GM12865 (cell line): Measurements from ENCODE around the gene TPP1.

ENCODE experiments used
- DNase-seq: peaks from one replicate; pipeline ENCODE4 v3.0.0; 2010; ENCODE audit warnings: low read depth
- H3K4me3 ChIP-seq: 2 replicates; pipeline ENCODE4 v1.5.1; 2011; ENCODE audit warnings: mild to moderate bottlenecking, low read depth, low read length, control low read depth
- CTCF ChIP-seq: IDR thresholded peaks from 2 replicates; pipeline ENCODE4 v1.5.1; 2011; ENCODE audit warnings: low read length, control low read depth, low read depth, inconsistent platforms; ENCODE audit not compliant: insufficient read depth; ENCODE audit errors: missing control alignments

The TPP1 gene

GRCh38 chr11:6628526-6628925 lies 9.3 kb upstream of the TPP1 start:
- no peak for TF ChIP-seq CTCF
- no peak for DNase-seq
- H3K4me3 ChIP-seq = no peak overlapping the region

DNA sequence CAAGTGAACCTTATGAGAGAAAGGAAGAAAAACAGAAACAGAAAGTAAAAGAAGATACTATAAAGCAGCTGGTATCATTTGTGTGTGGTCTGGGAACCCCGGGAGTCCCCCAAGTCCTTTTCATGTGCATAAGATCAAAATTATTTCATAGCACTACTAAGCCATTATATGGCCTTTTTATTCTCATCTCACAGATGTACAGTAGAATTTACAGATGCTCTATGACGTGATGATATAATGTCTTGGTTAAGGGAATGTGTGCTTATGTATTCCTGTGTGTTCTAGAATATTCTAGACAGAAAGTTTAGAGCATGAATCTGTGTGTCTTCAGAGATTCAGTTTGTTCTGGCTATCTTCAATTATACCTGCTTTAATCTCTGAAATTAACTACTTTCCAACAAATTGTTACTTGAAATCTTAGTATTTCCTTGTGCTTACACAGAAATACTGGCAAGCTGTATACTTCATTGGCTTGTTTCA lies 8.6 kb upstream of the TPP1 start:
- peak; percentile 34 for DNase-seq
- no peak for TF ChIP-seq CTCF
- no peak overlapping the region; the same call in 1 of the 2 replicates for H3K4me3 ChIP-seq

DNA sequence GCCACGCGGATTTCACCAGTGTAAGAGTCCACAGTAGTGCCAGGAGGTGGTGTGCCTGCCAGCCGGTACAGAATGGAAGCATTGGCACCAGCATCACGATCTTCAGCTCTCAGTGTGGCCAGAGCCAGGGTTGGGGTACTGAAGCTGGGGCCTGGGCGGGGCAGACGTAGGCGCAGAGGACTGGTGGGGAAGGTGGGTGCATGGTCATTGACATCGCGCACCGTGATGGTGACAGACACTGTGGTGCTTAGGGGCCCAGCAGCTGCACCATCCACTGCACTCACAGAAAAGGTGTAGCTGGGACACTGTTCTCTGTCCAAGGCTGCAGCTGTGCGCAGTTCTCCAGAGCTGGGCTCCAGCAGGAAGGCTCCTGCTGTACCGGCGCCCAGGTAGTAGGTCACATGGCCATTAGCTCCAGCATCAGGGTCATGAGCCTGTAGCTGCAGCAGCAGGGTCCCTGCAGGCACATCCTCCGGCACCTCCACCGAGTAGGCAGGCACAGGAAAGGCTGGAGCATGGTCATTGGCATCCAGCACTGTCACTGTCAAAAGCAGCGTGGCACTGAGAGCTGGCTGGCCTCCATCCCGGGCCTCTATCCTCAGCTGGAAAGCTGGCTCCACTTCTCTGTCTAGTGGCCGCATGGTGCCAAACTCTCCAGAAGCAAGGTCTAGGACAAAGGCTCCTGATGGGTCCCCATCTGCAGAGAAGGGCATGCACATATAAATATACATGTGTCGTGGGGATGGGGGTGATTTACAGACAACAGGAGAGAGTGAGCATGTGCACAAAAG lies 7.9 kb upstream of the TPP1 start:
- H3K4me3 ChIP-seq = no peak overlapping the region
- no peak for TF ChIP-seq CTCF
- no peak for DNase-seq

- H3K4me3 ChIP-seq = no peak overlapping the region
- DNase-seq = no peak
- no peak for TF ChIP-seq CTCF
These were observed 6.7 kb upstream of the TPP1 start for GRCh38 chr11:6625832-6626420.

GRCh38 chr11:6625156-6625831 lies 6.1 kb upstream of the TPP1 start:
- no peak for TF ChIP-seq CTCF
- H3K4me3 ChIP-seq = no peak overlapping the region
- no peak for DNase-seq

DNA sequence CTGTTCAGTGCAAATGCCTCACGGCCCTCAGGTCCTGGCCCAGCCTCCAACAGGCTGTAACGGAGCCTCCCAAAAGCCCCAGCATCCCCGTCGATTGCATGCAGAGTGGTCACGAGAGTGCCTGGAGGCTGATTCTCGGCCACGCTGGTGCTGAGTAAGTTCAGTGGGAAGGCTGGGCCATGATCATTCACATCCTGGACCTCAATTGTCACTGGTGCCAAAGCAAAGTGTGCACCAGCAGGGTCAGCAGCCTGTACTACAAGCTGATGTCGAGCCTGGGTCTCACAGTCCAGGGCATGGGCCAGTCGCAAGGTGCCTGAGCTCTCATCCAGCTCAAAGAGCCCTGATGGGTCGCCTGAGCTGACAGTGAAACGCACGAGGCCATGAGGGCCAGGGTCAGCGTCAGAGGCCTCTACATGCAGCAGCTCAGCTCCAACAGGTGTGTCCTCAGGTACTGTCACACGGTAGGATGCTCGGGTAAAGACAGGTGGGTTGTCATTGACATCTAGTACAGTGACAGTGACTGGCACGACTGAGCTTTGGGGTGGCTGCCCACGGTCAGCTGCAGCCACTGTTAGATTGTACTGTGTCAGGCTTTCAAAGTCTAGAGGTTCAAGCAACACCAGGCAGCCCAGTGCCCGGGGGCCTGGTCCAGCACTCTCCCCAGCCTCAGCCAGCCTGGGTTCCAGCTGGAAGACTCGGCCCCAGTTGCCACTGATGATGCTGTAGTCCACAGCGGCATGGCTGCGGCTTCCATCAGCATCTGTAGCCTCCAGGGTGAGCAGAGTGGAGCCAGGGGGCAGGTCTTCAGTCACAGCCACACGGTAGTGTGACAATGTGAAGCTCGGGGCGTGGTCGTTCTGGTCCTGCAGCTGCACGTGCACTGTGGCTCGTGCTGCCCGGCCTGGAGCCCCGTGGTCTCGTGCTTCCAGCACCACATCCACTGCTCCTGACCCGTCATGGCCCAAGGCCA lies 4.5 kb upstream of the TPP1 start:
- DNase-seq = no peak
- no peak for TF ChIP-seq CTCF
- H3K4me3 ChIP-seq = no peak overlapping the region
